HG03442 (cell line): ENCODE data around the gene HTR7.
"Not testable (repeated sequence)": the region's sequence is repeated elsewhere in the genome, so short reads cannot be mapped to it uniquely, and the experiment has no call there.

Experiments used
- ATAC-seq: cut with Tn5 transposase; IDR thresholded peaks from one replicate; pipeline ENCODE4 v1.9.1; 2021; ENCODE audit warnings: mild to moderate bottlenecking, moderate library complexity; ENCODE audit not compliant: unreplicated experiment

The HTR7 gene

DNA sequence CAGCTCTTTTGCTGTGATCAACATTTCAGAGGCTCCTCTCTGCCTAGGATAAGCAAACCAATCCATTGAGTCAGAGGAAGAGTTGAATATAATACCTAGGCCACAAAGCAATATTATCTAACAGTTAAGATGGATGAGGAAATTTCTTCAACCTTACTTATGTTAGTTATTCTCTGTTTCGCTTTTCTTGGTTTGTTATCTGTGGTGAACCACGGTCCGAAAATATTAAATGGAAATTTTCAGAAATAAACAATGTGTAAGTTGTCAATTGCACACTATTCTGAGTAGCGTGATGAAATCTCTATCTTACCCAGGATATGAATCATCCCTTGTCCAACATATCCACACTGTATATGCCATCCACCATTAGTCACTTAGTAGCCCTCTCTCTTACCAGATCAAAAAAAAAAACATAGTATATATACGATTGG is 1.5 kb upstream of the HTR7 start:
- no peak for ATAC-seq

GRCh38 chr10:90858461-90858968 is 676 bp upstream of the HTR7 start:
- ATAC-seq: no peak

DNA sequence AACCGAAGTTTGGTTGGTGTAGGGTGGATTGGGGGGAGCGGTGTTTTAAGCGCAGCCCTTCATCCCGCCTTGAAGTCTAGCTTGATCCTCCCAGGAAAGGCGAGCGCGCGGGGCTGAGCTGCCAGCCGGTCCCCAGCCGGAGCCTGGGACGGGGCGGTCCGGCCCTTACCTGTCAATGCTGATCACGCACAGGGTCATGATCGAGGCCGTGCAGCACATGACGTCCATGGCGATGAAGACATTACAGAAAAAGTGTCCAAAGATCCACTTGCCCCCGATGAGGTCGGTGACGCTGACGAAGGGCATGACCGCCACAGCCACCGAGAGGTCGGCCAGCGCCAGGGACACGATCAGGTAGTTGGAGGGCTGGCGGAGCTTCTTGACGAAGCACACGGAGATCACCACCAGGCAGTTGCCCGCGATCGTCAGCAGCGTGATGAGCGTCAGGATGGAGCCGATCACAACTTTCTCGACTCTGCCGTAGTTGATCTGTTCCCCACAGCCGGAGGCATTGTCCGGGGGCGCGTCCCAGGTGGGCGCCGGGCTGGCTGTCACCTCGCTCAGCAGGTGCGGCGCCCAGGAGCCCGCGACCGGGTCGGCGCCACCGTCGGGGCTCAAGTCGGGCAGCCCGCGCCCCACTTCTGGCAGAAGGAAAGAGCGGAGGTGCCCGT is 740 bp downstream of the HTR7 start:
- peak; percentile 18 for ATAC-seq

DNA sequence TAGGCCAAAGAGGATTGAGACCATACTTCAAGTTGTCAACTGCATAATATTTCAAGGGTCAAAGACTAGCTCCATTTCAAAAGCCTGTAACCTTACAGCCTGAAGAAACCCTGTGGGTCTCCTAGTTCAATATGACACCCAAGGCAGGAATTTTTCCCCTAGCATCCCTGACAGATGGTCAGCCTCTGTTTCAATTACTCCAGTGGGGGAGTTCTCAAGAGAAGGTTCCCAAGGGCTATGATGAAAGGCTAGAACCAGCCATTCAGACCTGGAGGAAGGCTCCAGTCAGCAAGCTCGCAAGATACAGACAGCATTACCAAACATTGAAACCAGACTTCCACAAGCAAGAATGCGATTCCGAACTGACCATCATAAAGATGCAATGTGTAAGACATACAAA is 1.6 kb downstream of the HTR7 start:
- ATAC-seq: no peak

- ATAC-seq: no peak
These were observed 2.7 kb downstream of the HTR7 start for GRCh38 chr10:90855126-90855525.

DNA sequence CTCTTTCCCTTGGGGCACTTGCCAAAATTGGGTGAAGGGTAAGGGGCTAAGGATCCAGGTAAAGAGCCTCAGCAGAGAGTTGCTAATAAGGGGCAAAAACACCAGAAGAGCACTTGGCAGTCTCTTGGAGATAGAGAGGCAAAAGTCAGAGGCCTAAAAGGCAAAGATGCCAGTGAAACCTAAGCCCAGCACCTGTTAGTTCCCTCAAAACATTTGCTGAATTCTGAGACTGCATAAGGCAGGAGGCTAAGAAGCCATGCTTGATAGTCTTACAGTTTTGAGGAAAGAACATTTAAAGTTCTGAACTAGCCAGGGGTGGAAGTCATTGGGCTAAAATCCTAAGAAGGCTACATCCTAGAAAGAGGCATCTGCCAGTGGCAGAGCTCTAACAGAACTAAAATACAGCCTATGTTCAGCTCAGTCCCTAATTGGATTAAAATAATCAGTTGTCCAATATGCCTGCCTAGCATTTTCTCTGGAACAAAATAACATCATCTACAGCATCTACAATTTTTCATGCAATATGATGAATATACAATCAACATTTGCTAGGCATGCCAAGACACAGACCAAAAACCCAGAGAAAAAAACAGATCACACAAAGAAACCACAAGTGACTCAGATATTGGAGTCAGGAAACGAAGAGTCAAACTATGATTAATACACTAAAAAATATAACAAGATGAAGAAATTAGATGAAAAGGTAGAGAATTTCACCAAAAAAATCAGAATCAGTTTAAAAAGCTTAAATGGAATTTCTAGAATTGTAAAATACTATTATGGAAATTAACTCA is 7.7 kb downstream of the HTR7 start:
- no peak for ATAC-seq

DNA sequence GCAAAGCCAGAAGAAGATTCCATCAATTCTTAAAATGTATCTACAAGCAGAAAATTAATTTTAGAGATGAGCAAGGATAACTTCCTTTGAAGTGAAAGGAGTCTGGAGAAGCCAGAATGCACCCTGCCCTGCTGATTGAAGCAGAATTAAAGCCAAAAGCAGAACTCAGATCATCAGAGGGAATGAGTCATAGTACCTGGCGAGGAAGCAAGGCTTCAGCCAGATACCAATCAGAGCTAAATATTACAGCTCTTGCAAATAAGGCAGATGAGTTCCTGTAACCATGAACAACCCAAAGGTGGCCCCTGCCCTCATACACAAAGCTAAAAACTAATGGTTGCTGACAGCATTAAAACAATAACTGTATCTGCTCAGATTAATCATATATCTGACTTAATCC is 10.4 kb downstream of the HTR7 start:
- no peak for ATAC-seq

GRCh38 chr10:90846746-90847145 is 11.1 kb downstream of the HTR7 start:
- no peak for ATAC-seq

DNA sequence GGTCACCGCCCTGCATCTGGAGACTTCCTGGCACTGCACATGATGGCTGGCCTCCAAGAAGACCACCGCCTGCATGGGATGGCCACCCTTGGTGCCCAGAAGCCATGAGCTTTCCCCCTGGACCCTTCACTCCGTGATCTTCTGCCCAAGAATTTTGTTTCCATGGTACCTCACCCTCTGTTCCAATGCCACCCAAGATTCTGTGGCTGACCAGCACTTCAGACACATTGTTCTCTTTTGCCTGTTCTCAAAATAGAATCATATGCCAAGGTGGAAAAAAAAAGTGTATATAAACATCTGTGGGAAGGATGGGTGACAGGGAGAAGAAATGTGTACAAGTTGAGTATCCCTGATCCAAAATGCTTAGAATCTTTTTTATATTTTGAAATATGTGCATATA is 12.1 kb downstream of the HTR7 start:
- no peak for ATAC-seq

DNA sequence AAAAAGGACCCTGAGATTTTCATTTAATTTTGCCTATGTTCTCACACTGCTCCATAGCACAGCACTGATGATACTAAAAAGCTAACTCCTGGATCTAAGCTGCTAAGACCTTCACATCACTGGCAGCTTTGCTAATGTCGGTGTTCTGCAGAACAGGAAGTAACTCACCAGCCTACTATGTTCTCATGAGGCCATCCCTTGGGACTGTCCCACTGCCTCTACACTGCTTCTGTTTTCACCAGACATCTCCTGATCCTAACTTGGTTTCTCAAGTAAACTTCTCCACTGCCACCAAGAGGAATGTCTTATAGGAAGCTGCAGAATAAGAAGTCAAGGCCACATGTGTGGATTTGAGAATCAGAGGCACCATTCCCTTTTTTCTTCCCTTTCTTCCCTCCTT is 15.1 kb downstream of the HTR7 start:
- ATAC-seq: no peak

GRCh38 chr10:90837486-90837885 is 20.4 kb downstream of the HTR7 start:
- no peak for ATAC-seq

- ATAC-seq: no peak
These were observed 23.5 kb downstream of the HTR7 start for GRCh38 chr10:90834326-90834725.

GRCh38 chr10:90832111-90832510 is 25.7 kb downstream of the HTR7 start:
- no peak for ATAC-seq

DNA sequence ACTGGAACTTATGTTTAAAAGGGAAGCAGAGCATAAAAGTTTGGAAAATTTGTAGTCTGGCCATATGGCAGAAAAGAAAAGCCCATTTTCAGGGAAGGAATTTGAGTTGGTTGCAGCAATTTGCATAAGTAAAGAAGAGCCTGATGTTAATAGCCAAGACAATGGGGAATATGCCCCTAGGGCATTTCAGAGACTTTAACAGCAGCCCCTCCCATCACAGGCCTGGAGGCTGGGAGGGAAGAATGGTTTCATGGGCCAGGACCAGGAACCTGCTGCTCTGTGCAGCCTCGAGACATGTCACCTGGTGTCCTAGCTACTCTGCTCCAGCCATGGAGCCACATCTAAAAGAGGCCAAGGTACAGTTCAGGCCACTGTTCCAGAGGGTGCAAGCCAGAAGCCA is 35.3 kb downstream of the HTR7 start:
- ATAC-seq: no peak

DNA sequence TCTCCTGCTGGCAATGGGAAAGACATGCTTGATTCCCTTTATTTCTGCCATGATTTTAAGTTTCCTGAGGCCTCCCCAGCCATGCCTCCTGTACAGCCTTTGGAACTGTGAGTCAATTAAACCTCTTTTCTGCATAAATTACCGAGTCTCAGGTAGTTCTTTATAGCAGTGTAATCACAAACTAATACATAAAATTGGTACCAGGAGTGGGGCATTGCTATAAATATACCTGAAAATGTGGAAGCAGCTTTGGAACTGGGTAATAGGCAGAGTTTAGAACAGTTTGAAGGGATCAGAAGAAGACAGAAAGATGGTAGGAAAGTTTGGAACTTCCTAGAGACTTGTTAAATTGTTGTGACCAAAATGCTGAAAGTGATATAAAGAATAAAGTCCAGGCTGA is 36.0 kb downstream of the HTR7 start:
- ATAC-seq: not testable (repeated sequence)

DNA sequence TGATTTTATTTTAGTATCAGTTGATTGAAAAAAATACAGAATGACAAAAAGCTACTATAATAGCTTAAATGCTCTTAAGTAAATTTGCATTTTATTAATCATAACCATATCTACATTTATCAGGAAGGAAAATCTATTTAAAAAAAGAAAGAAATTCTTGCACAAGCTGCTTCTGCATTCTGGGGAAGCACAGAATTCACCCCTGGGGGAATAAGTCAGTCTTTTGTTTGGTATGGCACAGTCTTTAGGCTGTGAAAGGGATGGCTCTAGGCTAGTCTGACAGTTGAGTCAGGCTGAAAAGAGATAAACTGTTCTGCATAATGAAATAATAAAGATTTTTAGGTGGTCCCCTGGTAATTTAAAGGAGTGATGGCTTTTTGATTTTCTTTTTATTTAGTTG is 37.9 kb downstream of the HTR7 start:
- ATAC-seq: no peak

DNA sequence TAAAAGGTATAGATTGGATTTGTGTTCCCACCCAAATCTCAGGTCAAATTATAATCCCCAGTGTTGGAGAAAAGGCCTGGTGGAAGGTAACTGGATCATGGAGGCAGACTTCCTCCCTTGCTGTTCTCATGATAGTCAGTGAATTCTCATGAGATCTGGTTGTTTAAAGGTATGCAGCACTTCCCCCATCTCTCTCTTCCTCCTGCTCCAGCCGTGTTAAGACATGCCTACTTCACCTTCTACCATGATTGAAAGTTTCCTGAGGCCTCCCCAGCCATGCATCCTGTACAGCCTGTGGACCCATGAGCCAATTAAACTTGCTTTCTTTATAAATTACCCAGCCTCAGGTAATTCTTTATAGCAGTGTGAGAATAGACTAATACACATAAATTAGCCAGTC is 39.1 kb downstream of the HTR7 start:
- ATAC-seq: no peak

- ATAC-seq: no peak
These were observed 40.5 kb downstream of the HTR7 start for GRCh38 chr10:90817128-90817889.

DNA sequence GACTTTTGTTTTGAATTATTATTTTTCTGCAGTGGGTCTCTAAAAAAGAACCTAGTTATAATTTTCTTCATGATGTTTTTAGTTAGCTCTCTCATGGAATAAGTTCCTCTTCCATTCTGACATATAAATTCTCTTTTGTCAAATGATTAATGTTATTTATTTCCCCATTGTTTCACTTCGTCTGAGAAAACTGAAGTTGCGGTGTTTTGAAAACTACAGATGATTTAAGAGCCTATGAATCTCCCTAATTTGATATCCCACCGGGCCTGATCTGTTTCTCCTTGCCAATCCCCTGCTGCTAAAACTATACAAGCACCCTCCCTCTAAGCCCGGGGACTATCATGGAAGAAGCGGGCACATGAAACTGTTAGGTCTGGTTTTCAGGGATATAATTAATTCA is 41.4 kb downstream of the HTR7 start:
- ATAC-seq: no peak

DNA sequence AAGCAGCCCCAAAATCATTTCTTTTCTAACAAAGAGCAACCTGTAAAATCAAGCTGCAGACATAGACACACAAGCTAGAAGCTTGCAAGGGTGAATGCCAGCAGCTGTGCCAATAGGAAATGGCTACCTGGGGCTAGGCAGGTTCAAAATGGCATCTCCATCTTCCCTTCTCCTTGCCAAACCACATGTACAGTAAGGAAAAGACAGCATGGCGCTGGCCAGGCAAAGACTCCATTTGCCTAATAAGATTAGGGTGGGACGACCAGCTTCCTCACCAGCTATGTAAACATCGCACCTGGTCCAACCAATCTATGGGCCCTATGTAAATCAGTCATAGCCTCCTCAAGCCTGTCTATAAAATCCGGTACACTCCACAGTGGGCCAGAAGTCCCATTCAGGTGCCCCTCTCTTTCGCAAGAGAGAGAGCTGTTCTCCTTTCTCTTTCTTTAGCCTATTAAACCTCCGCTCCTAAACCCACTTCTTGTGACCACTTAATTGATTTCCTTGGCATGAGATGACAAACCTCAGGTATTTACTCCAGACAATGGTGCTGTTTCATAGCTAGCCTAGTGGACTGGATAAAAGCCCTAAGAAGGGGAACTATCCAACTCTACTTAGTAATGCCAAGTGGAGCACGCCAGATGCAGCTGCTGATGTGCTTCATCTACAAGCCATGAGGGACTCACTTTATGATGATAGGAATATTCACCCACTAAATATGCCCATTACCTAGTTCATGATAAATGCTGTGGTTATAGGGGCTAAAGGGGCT is 44.1 kb downstream of the HTR7 start:
- no peak for ATAC-seq

- ATAC-seq: not testable (repeated sequence)
These were observed 50.7 kb downstream of the HTR7 start for GRCh38 chr10:90807106-90807505.
